B cell (primary cell): Measurements from ENCODE around the gene KCNJ16. TPM values are rescaled to one million over a fixed set of nuclear protein-coding genes. Genes with fewer than 3 reads are reported as not detected.

Experiments used
- ATAC-seq: fragments of 200-7000 bp; cut with Tn5 transposase; one replicate; pipeline ENCODE4 v1.10.0; 2021; ENCODE audit warnings: low read depth, mild to moderate bottlenecking, moderate number of reproducible peaks, moderate library complexity
- CTCF ChIA-PET: fragments of 350-600 bp; sonication (Branson Sonifier 250); formaldehyde crosslinking; loops from one replicate; lab custom pipeline; 2021; ENCODE audit warnings: antibody characterized with exemption, inconsistent platforms; lab: Charles Lee
- POLR2A ChIA-PET: fragments of 350-600 bp; sonication (Branson Sonifier 250); formaldehyde crosslinking; loops from one replicate; lab custom pipeline; 2021; ENCODE audit warnings: antibody characterized with exemption; lab: Charles Lee
- DNase-seq: peaks from one replicate; pipeline ENCODE4 v3.0.0; 2013
- H2AFZ ChIP-seq: 2 replicates; pipeline ENCODE4 v1.6.1; 2012; ENCODE audit warnings: mild to moderate bottlenecking, low read depth, low read length; ENCODE audit not compliant: insufficient read depth, poor library complexity, severe bottlenecking
- H3K27ac ChIP-seq, 2 donors: 1 replicate in 1 of 2; 2 replicates in 1 of 2; pipeline ENCODE4 v1.5.1; 2012 to 2013; ENCODE audit warnings: low read length in 2 of 2, mild to moderate bottlenecking in 2 of 2, moderate library complexity in 1 of 2
- H3K27me3 ChIP-seq, 4 experiments: fragments of 200-600 bp in 1 of 4; sonication (generic) in 1 of 4; replicated peaks in 1 of 4; 1 replicate in 2 of 4; 2 replicates in 2 of 4; pipeline versions ENCODE4 v1.6.1 to v1.7.0; 2013 to 2016; ENCODE audit warnings: low read length in 3 of 4, mild to moderate bottlenecking in 2 of 4, mixed read lengths in 1 of 4, moderate library complexity in 1 of 4; ENCODE audit not compliant: insufficient read depth in 4 of 4, control insufficient read depth in 3 of 4; ENCODE audit errors: control extremely low read depth in 1 of 4
- H3K36me3 ChIP-seq, 2 experiments: replicated peaks in 1 of 2; 1 replicate in 1 of 2; 2 replicates in 1 of 2; pipeline versions ENCODE4 v1.6.1 to v1.7.1; 2013; ENCODE audit warnings: low read length in 1 of 2; ENCODE audit not compliant: insufficient read depth in 2 of 2, control insufficient read depth in 1 of 2; ENCODE audit errors: control extremely low read depth in 1 of 2, extremely low read depth in 1 of 2
- H3K4me1 ChIP-seq, 2 donors: fragments of 200-600 bp in 1 of 2; sonication (generic) in 1 of 2; 1 replicate in 1 of 2; 2 replicates in 1 of 2; pipeline versions ENCODE4 v1.5.1 to v1.6.1; 2013 to 2017; ENCODE audit warnings: low read length in 2 of 2; ENCODE audit not compliant: control insufficient read depth in 2 of 2, insufficient read depth in 2 of 2
- H3K4me2 ChIP-seq: replicated peaks from 2 replicates; pipeline ENCODE3; 2012; ENCODE audit warnings: mild to moderate bottlenecking, low read depth, low read length; ENCODE audit not compliant: poor library complexity, severe bottlenecking
- H3K4me3 ChIP-seq, 5 experiments: fragments of 200-600 bp in 1 of 5; sonication (generic) in 1 of 5; 1 replicate in 3 of 5; 2 replicates in 2 of 5; pipeline versions ENCODE4 v1.5.1 to v1.7.0; 2011 to 2016; ENCODE audit warnings: low read length in 4 of 5, mild to moderate bottlenecking in 4 of 5, low read depth in 2 of 5, control low read depth in 1 of 5, moderate library complexity in 1 of 5; ENCODE audit not compliant: insufficient read depth in 1 of 5; ENCODE audit errors: control extremely low read depth in 1 of 5, extremely low read depth in 1 of 5
- H3K79me2 ChIP-seq: fragments of 200-600 bp; sonication (generic); one replicate; pipeline ENCODE4 v1.6.0; 2016; ENCODE audit warnings: low read length; ENCODE audit not compliant: control insufficient read depth, insufficient read depth
- H3K9ac ChIP-seq: fragments of 200-600 bp; sonication (generic); 2 replicates; pipeline ENCODE4 v1.6.1; 2017; ENCODE audit warnings: mild to moderate bottlenecking, low read length, moderate library complexity
- H3K9me3 ChIP-seq, 3 donors: one replicate each; pipeline versions ENCODE4 v1.6.1 to v1.7.1; 2013; ENCODE audit warnings: low read length in 2 of 3; ENCODE audit not compliant: control insufficient read depth in 2 of 3, insufficient read depth in 1 of 3; ENCODE audit errors: control extremely low read depth in 1 of 3
- H4K20me1 ChIP-seq: 2 replicates; pipeline ENCODE4 v1.6.0; 2012; ENCODE audit warnings: mild to moderate bottlenecking, low read length; ENCODE audit not compliant: insufficient read depth, control insufficient read depth, poor library complexity, severe bottlenecking
- H3K27ac Mint-ChIP-seq: one replicate; pipeline ENCODE4 v1.8.0; 2021; ENCODE audit warnings: mixed read lengths
- H3K27me3 Mint-ChIP-seq: one replicate; pipeline ENCODE4 v1.8.0; 2021; ENCODE audit warnings: mixed read lengths
- H3K4me1 Mint-ChIP-seq: one replicate; pipeline ENCODE4 v1.8.0; 2021; ENCODE audit warnings: mixed read lengths
- H3K4me3 Mint-ChIP-seq: one replicate; pipeline ENCODE4 v1.8.0; 2021; ENCODE audit warnings: mixed read lengths
- H3K9me3 Mint-ChIP-seq: one replicate; pipeline ENCODE4 v1.8.0; 2022; ENCODE audit warnings: mixed read lengths; ENCODE audit not compliant: insufficient read depth
- CTCF ChIP-seq: fragments of 200-600 bp; IDR thresholded peaks from one replicate; pipeline ENCODE4 v1.8.0; 2022; ENCODE audit warnings: antibody characterized with exemption, mild to moderate bottlenecking
- EZH2 ChIP-seq: IDR thresholded peaks from 2 replicates; pipeline ENCODE4 v1.6.1; 2012; ENCODE audit warnings: borderline replicate concordance, low read depth, mild to moderate bottlenecking, moderate library complexity, low read length; ENCODE audit not compliant: insufficient read depth, poor library complexity, severe bottlenecking
- WGBS: methylation state at CpG from one replicate; pipeline ENCODE4 v1.1.5; 2013; ENCODE audit warnings: missing lambda C conversion rate; ENCODE audit not compliant: insufficient coverage; 5-methylcytosine and 5-hydroxymethylcytosine counted together
- intact Hi-C: fragments of 100-400 bp; cut with micrococcal nuclease; formaldehyde crosslinking; loops from one replicate; pipeline ENCODE4 v1.10.0; 2022
- polyA plus RNA-seq: library from polyadenylated mRNA; depleted of rRNA; stranded (reverse); fragments of >200 nt; gene quantifications from 2 replicates; pipeline ENCODE4 v1.2.3, GENCODE V29; 2012
- total RNA-seq, 2 donors: library from RNA; stranded (reverse); fragments of 120-200 nt in 1 of 2; gene quantifications; 1 replicate in 1 of 2; 2 replicates in 1 of 2; pipeline versions ENCODE4 v1.2.3 to v1.2.4, GENCODE V29; 2013 to 2022

KCNJ16 gene
- total and polyA plus RNA-seq, 2 donors (not counting 1 experiment from before 2014, with no cell fraction given), result not detected

- Histone ChIP-seq H3K4me2 (no peak overlapping the region), H3K9ac (no peak overlapping the region), H3K4me1 (no peaks in the 10 kb centered on the region), H4K20me1 (no peaks in the 10 kb centered on the region), H2AFZ (no peak overlapping the region), H3K27ac (no peak overlapping the region), H3K36me3 (no peaks in the 10 kb centered on the region), H3K4me3 (no peak overlapping the region), H3K27me3 (no peaks in the 10 kb centered on the region), H3K79me2 (no peaks in the 10 kb centered on the region), H3K9me3 (no peaks in the 10 kb centered on the region)
- no peak overlapping the region for H3K4me3 Mint-ChIP-seq
- POLR2A ChIA-PET, result no interaction called here
- no peaks in the 10 kb centered on the region for H3K9me3 Mint-ChIP-seq
- no peak for TF ChIP-seq EZH2
- TF ChIP-seq CTCF, result no peak
- no peak overlapping the region for H3K27ac Mint-ChIP-seq
- 25% methylated on average over 2 of the region's 5 CpGs for WGBS
- intact Hi-C loops, result no loop called here
- no peaks in the 10 kb centered on the region for H3K4me1 Mint-ChIP-seq
- DNase-seq (no peak), ATAC-seq (no peak)
- CTCF ChIA-PET, result no interaction called here
- H3K27me3 Mint-ChIP-seq, result peaks cover 3% of the 10 kb centered on the region
Measured at GRCh38 chr17:70072546-70073309, 2.3 kb upstream of the KCNJ16 start.

- Mint-ChIP-seq H3K27ac (no peak overlapping the region), H3K4me3 (no peak overlapping the region), H3K9me3 (no peaks in the 10 kb centered on the region), H3K4me1 (no peaks in the 10 kb centered on the region), H3K27me3 (peaks cover 3% of the 10 kb centered on the region)
- H4K20me1 ChIP-seq, result no peaks in the 10 kb centered on the region
- H3K4me1 ChIP-seq, result no peaks in the 10 kb centered on the region
- H3K4me2 ChIP-seq, result no peak overlapping the region
- ChIA-PET POLR2A (no interaction called here), CTCF (no interaction called here)
- H3K79me2 ChIP-seq, result no peaks in the 10 kb centered on the region
- no peak overlapping the region for H3K4me3 ChIP-seq
- TF ChIP-seq EZH2 (no peak), CTCF (no peak)
- no peak overlapping the region for H3K27ac ChIP-seq
- no peaks in the 10 kb centered on the region for H3K36me3 ChIP-seq
- no peak overlapping the region for H3K9ac ChIP-seq
- intact Hi-C loops, result no loop called here
- no peaks in the 10 kb centered on the region for H3K9me3 ChIP-seq
- ATAC-seq (no peak), DNase-seq (no peak)
- 90% methylated on average over 3 of the region's 5 CpGs for WGBS
- no peak overlapping the region for H2AFZ ChIP-seq
- no peaks in the 10 kb centered on the region for H3K27me3 ChIP-seq
Measured at GRCh38 chr17:70073310-70073709, 1.7 kb upstream of the KCNJ16 start.
